DMS114 treated with DMSO at 0.1 percent for 48 hours (cell line): ENCODE measurements around the gene SLC12A5.
A peak's percentile ranks its signal among the peaks of the same experiment; 100 is the strongest.

Experiments
- DNase-seq: peaks from one replicate; lab custom pipeline; 2025; ENCODE audit not compliant: unreplicated experiment; lab: John Stamatoyannopoulos, UW

The SLC12A5 gene

GRCh38 chr20:46051556-46052308 lies 22.7 kb downstream of the SLC12A5 start:
- no peak for DNase-seq

GRCh38 chr20:46053416-46053815 lies 24.4 kb downstream of the SLC12A5 start:
- no peak for DNase-seq

GRCh38 chr20:46054606-46055005 lies 25.6 kb downstream of the SLC12A5 start:
- no peak for DNase-seq

- DNase-seq, result no peak
Observed at GRCh38 chr20:46055269-46055668, 26.3 kb downstream of the SLC12A5 start.

- DNase-seq, result no peak
Observed at GRCh38 chr20:46056027-46056833, 27.2 kb downstream of the SLC12A5 start.

GRCh38 chr20:46056970-46057855 lies 28.2 kb downstream of the SLC12A5 start:
- no peak for DNase-seq

- peak; percentile 21 for DNase-seq
Observed at GRCh38 chr20:46057856-46058598, 29.0 kb downstream of the SLC12A5 start.

GRCh38 chr20:46058599-46059281 lies 29.7 kb downstream of the SLC12A5 start:
- no peak for DNase-seq

GRCh38 chr20:46060301-46060881 lies 31.4 kb downstream of the SLC12A5 start:
- no peak for DNase-seq

GRCh38 chr20:46060975-46061374 lies 32.0 kb downstream of the SLC12A5 start:
- no peak for DNase-seq

- DNase-seq, result no peak
Observed at GRCh38 chr20:46062151-46062550, 33.1 kb downstream of the SLC12A5 start.

GRCh38 chr20:46062621-46063020 lies 33.6 kb downstream of the SLC12A5 start:
- no peak for DNase-seq

GRCh38 chr20:46063151-46063550 lies 34.1 kb downstream of the SLC12A5 start:
- no peak for DNase-seq

- DNase-seq, result no peak
Observed at GRCh38 chr20:46063652-46064054, 34.6 kb downstream of the SLC12A5 start.

- DNase-seq, result no peak
Observed at GRCh38 chr20:46065006-46065405, 36.0 kb downstream of the SLC12A5 start.

- no peak for DNase-seq
Observed at GRCh38 chr20:46065691-46066090, 36.7 kb downstream of the SLC12A5 start.

- DNase-seq, result no peak
Observed at GRCh38 chr20:46070215-46070900, 41.3 kb downstream of the SLC12A5 start.

- DNase-seq, result no peak
Observed at GRCh38 chr20:46071573-46071972, 42.6 kb downstream of the SLC12A5 start.

- no peak for DNase-seq
Observed at GRCh38 chr20:46073024-46073423, 44.0 kb downstream of the SLC12A5 start.
